ENCODE measurements around the gene SNX5.
A peak's percentile ranks its signal among the peaks of the same experiment; 100 is the strongest.

The SNX5 gene

GRCh38 chr20:17944854-17945474 lies 23.6 kb downstream of the SNX5 start:
- H3K27ac ChIP-seq: no peak overlapping the region

DNA sequence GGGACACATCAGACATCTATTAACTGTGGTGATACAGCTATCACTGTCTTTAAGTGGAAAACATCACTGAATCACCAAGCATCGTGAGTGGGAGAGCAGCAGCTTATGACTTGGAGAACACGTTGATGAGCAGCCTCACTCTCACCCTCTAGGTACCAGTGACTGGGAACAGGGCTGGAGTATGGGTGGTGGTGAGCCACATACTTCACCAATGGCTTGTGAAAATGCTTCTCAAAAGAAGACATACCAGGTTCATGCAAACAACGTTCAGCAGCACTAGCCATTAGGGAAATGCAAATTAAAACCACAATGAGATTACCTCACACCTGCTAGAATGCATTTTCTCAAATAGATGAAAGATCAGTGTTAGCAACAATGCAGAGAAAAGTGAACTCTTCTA lies 25.3 kb downstream of the SNX5 start:
- TF ChIP-seq ZFX (IDR thresholded peaks at IDR 0.05; ENCODE audit: borderline replicate concordance): no peak
- H3K27ac ChIP-seq: no peak overlapping the region

More at GRCh38 chr20:17944854-17945474, 23.6 kb downstream of the SNX5 start:
- TF ChIP-seq ZFX (IDR thresholded peaks at IDR 0.05; ENCODE audit: borderline replicate concordance) (no peak), CTCF (IDR thresholded peaks at IDR 0.05) (no peak)

DNA sequence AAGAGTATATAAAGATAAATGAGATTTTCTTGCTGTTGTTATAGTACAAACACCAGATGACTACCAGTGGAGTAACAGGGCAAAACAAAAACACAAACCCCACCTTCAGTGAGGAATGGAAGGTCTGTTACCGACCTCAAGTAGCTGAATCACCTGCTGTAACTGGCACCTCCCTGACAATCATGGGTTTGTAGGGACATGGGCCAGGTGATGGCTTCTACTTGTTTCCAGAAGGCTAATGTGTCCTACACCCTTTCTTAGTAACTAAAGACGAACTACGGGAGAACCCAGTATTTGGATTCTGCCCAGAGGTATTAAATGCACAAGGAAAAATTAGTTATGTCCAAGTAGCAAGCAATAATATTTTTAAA lies 26.8 kb downstream of the SNX5 start:
- TF ChIP-seq CTCF (IDR thresholded peaks at IDR 0.05) (no peak), ZFX (IDR thresholded peaks at IDR 0.05; ENCODE audit: borderline replicate concordance) (no peak)
- H3K27ac ChIP-seq: no peak overlapping the region

GRCh38 chr20:17941087-17941825 lies 27.3 kb downstream of the SNX5 start:
- H3K27ac ChIP-seq: peak overlapping the region; percentile 39; the same call in 1 of the 2 replicates
- no peak for TF ChIP-seq CTCF (IDR thresholded peaks at IDR 0.05)
- TF ChIP-seq ZFX (IDR thresholded peaks at IDR 0.05; ENCODE audit: borderline replicate concordance): no peak

- TF ChIP-seq CTCF (IDR thresholded peaks at IDR 0.05) (no peak), ZFX (IDR thresholded peaks at IDR 0.05; ENCODE audit: borderline replicate concordance) (no peak)
- H3K27ac ChIP-seq: peak overlapping the region; percentile 39
Observed at GRCh38 chr20:17940224-17940971, 28.2 kb downstream of the SNX5 start.

GRCh38 chr20:17939622-17940223 lies 28.9 kb downstream of the SNX5 start:
- H3K27ac ChIP-seq: peak overlapping the region; percentile 39
- TF ChIP-seq CTCF (IDR thresholded peaks at IDR 0.05) (no peak), ZFX (IDR thresholded peaks at IDR 0.05; ENCODE audit: borderline replicate concordance) (no peak)

DNA sequence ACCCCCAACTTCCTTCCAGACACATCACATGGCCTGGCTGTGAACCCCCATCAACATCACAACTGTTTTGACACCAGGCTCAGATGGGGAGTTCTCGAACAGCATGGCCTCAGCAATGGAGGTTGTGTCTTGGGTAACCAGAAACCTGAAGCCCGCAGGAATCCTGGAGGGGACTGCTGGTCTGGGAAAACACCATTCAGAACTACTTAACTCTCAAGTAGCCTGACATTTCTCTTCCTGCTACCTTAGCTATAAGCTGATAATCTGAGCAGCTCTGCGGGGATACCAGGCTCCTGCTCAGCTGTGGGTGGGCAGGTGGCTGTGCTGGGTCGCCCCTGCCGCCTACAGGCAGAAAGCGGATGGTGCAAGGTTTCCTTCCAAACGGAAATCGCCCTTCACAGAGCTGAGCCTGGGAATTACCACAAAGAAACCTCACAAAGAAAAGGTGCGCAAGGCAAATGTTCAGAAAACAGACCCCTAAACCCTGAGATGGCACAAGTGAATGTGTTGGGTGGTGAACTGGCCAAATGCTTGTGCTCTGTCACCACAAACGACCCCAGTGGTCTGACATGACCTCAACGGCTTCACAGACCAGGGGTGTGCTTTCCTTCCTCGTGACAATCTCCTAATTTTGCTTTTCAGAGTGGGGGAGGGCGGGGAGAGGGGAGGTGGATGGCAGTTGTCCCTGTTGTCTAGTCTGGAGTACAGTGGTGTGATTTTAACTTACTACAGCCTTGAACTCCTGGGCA lies 29.5 kb downstream of the SNX5 start:
- H3K27ac ChIP-seq: peak overlapping the region; percentile 39
- TF ChIP-seq CTCF (IDR thresholded peaks at IDR 0.05) (peak; percentile 95), ZFX (IDR thresholded peaks at IDR 0.05; ENCODE audit: borderline replicate concordance) (no peak)
